NCI-H510A (cell line): Measurements from ENCODE around the gene MYOM3.

ENCODE experiments used
- DNase-seq: peaks from one replicate; lab custom pipeline; 2025; lab: John Stamatoyannopoulos, UW

MYOM3 gene

DNA sequence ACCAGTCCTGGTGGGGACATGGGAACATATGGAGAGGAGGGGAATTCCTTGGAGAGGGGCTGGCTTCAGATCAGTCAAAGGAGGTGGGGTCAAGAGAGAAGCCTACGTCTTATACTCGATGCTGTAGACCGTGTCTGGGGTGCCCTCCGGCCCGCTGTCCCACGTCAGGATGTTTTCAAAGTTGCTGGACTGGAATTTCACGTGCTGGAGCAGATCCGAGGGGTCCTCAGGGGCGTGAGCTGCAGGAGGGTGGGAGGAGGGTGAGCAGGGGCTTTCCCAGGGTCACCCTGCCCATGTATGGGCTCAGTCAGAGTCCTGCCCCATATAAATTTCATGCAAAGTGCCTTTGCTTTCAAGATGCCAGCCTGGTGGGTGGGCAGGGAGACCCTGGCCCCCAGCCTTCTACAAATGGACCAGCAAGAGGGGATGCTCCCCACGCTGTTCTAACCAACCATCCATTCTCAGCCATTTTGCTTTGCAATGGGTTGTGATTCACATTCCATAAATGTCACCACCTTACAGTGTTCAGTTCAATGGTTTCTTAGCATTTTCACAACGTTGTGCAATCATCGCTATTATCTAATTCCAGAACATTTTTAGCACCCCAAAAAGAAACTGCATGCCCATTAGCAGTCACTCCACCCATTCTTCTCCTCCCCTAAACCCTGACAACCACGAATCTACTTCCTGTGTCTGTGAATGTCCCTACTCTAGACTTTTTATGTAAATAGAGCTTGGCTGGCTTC is 26.7 kb upstream of the MYOM3 start:
- no peak for DNase-seq

DNA sequence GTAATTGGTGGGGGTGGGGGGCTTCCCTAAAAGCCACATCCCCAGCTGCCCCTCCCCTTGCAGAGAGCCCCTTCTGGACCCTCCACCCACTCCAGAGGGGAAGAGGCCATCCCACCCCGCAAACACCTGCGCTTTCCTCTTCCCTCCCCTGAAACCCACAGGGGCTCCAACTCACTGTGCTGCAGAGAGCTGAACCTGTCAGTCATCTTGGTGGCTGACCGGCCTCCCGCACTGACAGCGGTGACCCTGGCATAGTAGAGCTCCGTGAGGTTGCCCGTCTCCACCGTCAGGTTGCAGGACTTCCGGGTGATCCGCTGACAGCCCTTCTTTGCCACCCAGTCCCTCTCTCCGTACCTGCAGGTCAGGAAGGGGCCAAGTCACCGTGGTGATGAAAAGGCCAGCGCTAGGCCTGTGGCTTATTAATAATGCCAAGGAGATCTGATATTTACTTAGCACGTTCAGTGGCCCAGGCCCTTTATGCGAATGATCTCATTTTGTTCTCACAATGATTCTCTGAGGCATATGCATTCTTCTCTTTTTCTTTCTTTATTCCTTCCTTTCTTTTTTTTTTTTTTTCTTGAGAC is 25.1 kb upstream of the MYOM3 start:
- no peak for DNase-seq

- no peak for DNase-seq
These were observed 22.4 kb upstream of the MYOM3 start for GRCh38 chr1:24134376-24134775.

DNA sequence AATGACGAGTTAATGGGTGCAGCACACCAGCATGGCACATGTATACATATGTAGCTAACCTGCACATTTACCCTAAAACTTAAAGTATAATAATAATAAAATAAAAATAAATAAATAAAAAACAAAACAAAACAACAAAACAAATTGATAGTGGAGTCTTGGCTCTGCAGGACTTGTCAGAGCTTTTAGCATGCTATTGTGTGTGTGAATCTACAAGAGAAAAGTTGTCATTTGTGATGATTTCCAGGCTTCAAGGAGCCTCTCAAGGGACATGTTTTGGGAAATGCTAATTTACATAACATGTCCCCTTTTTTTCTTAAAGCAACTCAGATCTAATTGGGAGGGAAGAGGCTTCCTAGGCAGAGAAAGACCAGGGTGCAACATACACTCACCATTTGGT is 21.9 kb upstream of the MYOM3 start:
- no peak for DNase-seq

GRCh38 chr1:24130385-24130784 is 18.4 kb upstream of the MYOM3 start:
- no peak for DNase-seq

- DNase-seq = no peak
These were observed 15.9 kb upstream of the MYOM3 start for GRCh38 chr1:24127801-24128363.

- DNase-seq = no peak
These were observed 15.3 kb upstream of the MYOM3 start for GRCh38 chr1:24127134-24127800.

DNA sequence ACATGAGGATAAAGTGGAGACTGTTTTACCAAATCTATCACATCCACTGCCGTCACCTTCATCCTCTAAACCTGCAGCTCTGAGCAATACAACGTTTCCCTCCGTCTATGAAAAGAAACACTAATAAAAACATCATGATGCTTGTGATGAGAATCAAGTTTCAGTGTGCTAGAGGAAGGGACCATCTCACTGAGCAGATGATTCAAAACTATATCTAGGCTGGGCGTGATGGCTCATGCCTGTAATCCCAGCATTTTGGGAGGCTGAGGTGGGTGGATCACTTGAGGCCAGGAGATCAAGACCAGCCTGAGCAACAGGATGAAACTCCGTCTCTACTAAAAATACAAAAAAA is 14.7 kb upstream of the MYOM3 start:
- DNase-seq = no peak

DNA sequence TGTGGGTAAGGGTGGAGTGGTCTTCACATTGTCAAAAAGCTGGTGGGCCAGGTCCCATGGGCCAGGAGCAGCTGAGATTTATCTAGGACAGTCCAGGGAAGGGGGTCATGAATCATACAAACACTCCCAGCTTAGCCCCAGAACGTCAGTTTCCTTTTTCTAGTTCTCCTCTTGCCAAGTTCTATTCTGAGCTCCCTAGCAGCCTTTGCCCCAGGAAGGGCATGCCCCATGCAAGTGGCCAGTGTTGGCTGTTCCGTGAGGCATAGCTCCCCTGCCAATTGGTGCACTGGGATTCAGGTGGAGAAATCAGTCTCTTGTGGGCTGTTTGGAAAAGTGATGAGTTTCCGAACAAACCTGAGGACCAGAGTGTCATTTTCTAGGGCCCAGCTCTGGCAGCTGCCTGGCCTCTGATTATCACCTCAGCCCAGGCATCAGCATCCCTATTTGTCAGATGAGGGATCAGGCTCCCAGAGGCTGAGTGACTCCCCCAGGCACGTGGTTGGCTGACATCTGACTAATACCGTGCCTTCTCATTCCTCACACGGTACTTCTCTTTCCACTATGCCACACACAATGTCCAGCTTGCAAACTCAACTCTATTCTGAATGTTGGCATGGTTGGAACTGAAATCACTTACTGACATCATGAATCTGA is 14.2 kb upstream of the MYOM3 start:
- DNase-seq = no peak

- no peak for DNase-seq
These were observed 13.5 kb upstream of the MYOM3 start for GRCh38 chr1:24125456-24125855.

GRCh38 chr1:24124980-24125379 is 13.0 kb upstream of the MYOM3 start:
- no peak for DNase-seq

DNA sequence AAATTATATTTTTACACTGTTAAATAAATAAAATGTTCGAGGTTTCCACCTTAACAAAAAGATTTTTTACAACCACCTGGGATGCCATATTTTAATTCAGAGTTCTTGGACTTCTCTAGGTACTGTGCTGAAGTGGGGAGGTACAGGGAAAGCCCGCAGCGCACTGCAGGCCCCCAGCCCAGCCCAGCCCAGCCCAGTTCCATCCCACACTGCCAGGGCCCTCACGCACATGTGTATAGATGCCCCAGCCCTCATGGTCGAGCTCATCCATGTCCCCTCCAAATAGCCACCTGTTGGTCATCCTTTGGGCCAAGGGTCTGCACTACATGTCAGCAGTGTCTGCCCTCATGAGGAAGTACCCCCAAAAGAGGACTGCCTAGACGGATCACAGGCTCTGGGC is 11.7 kb upstream of the MYOM3 start:
- no peak for DNase-seq

DNA sequence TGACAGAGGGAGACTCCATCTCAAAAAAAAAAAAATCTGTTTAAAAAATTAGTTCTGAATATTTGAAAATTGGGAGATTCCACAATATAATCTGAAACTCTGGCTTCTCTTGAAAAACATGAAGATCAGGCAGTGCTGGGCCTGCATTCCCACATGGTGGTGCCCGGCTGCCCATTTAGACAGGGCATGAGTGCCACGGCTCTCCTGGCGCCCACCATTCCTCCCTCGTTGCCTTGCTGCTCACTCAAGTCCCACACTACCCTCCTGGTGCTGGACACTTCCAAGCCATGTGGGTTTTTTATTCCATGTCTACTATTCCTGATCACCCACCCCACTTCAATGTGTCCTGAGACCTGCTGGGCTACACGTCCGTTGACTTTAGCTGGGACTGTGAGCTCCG is 10.8 kb upstream of the MYOM3 start:
- DNase-seq = no peak

DNA sequence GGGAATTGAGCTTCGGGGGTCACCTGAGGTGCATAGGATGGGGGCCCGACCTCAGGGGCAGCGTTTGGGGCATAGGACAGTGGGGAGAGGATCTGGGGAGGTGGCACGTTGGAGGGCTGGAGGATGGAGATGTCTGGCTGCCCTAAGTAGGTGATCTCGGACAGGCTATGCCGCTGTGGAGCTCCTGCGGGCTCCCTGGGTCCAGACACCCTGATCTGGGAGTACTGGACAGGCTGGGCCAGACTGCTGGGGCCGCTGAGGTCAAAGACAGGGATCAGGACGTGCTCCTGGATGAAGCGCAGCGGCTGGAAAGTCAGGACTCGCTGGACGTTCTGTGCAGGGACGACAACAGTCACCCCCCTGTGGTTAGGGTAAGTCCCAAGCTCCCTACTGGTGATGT is 9.5 kb upstream of the MYOM3 start:
- DNase-seq = no peak

GRCh38 chr1:24120965-24121364 is 9.0 kb upstream of the MYOM3 start:
- no peak for DNase-seq

- DNase-seq = no peak
These were observed 8.2 kb upstream of the MYOM3 start for GRCh38 chr1:24119859-24120756.

DNA sequence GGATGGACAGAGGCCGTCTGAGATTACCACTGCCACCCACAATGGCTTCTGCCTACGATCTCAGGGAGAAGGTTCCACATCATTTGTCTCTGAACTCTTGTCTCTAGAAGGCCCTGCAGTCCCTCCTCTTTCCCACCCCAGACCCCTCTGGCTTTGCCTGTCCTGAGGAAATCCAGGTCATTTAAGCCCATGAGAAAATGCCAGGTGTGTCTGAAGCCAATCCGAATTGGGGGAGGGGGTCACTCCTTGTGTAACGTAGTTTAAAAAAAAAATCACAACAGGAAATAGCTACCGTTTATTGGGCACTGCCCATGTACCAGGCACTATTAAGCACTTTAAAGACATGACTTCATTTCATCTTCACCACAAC is 7.5 kb upstream of the MYOM3 start:
- DNase-seq = no peak

DNA sequence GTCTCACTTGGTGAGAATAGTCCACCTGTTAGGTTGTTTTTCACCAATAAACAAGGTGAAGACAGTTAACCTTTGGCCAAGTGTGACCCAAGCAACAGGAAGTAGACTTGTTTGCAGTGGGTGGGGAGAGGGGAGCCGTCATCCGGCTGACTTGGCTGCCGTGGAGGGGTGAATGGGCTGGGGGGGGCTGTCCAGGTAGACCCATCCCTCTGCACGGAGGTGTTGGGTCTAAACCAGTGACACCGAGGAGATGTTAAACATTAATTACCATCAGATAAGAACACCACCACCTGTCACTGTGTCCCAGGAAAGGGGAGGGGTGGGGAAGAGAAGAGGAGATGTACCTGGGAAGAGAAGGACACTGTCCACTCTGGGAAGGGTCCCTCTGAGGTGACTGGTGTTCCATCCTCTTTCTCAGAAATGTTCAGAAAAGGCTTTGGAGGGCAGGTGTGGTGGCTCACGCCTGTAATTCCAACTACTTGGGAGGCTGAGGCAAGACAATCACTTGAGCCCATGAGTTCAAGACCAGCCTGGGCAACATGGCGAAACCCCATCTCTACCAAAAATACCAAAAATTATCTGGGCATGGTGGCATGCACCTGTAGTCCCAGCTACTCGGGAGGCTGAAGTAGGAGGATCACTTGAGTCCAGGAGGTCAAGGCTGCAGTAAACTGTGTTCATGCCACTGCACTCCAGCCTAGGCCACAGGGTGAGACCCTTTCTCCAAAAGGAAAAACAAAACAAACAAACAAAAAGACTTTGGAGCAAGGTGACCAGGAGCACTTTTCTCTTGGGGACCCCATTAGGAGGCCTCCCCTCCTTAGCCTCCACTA is 6.7 kb upstream of the MYOM3 start:
- DNase-seq = no peak

DNA sequence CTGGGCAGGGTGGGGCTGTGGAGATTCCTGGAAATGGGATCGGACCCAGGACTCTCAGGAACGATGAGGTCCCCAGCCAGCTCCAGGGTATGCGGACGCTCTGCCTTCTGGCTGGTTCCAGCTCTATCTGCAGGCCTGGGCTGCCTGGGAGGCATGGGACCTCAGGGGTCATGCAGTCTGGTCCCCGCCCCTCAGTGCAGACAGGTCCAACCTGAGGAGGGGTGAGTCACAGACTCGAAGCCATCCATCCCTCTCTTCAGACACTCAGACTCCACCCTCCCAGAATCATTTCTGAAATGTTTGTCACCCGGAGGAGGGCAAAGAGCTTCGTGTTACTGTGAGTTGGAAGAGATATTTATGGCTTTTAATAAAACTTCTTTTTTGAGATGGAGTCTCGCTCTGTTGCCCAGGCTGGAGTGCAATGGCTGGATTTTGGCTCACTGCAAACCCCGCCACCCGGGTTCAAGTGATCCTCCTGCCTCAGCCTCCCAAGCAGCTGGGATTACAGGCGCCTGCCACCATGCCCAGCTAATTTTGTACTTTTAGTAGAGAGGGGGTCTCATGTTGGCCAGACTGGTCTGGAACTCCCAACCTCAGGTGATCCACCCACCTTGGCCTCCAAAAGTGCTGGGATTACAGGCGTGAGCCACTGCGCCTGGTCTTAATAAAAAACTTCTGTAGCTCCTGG is 5.9 kb upstream of the MYOM3 start:
- DNase-seq = no peak

DNA sequence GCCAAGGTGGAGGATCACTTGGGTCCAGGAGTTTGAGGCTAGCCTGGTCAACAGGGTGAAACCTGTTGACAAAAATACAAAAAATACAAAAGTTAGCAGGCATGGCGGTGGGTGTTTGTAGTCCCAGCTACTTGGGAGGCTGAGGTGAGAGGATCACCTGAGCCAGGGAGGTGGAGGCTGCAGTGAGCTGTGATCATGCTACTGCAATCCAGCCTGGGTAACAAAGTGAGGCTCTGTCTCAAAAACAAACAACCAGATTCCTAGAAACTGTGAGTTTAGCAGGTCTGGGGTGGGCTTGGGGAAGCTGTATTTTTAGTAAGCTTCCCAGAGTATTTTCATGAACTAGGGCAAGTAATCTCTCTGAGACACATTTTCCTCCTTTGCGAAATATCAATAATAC is 5.2 kb upstream of the MYOM3 start:
- DNase-seq = no peak
